H9 (cell line): ENCODE measurements around the gene OTUB2. TPM values are rescaled to one million over a fixed set of nuclear protein-coding genes. Genes with fewer than 3 reads are reported as not detected.

Source experiments
- DNase-seq: peaks from one replicate; pipeline ENCODE4 v3.0.0-alpha.2; 2017
- H2AFZ ChIP-seq: one replicate; pipeline ENCODE4 v1.6.1; 2013; ENCODE audit warnings: mild to moderate bottlenecking, low read length, control low read depth, moderate library complexity
- H2AK5ac ChIP-seq: 2 replicates; pipeline ENCODE4 v1.6.1; 2013; ENCODE audit warnings: low read length, control low read depth, mixed read lengths; ENCODE audit not compliant: insufficient read length
- H2BK120ac ChIP-seq: one replicate; pipeline ENCODE4 v1.6.1; 2013; ENCODE audit warnings: low read depth, mild to moderate bottlenecking, low read length, control low read depth, inconsistent platforms; ENCODE audit not compliant: poor library complexity, severe bottlenecking
- H2BK12ac ChIP-seq: 2 replicates; pipeline ENCODE4 v1.6.1; 2013; ENCODE audit warnings: low read length, control low read depth, mixed read lengths, low read depth; ENCODE audit not compliant: insufficient read length
- H2BK15ac ChIP-seq: 2 replicates; pipeline ENCODE4 v1.6.1; 2013; ENCODE audit warnings: low read depth, low read length, control low read depth
- H2BK20ac ChIP-seq: one replicate; pipeline ENCODE4 v1.6.1; 2013; ENCODE audit warnings: low read depth, mild to moderate bottlenecking, low read length, control low read depth, inconsistent platforms; ENCODE audit not compliant: poor library complexity, severe bottlenecking
- H2BK5ac ChIP-seq: 2 replicates; pipeline ENCODE4 v1.6.1; 2013; ENCODE audit warnings: low read length, control low read depth, mixed read lengths; ENCODE audit not compliant: insufficient read length
- H3K14ac ChIP-seq: 2 replicates; pipeline ENCODE4 v1.6.1; 2013; ENCODE audit warnings: low read length, control low read depth; ENCODE audit not compliant: insufficient read depth
- H3K18ac ChIP-seq: 2 replicates; pipeline ENCODE4 v1.6.1; 2013; ENCODE audit warnings: low read depth, mild to moderate bottlenecking, mixed read lengths, low read length, control low read depth; ENCODE audit not compliant: insufficient read length
- H3K23ac ChIP-seq: 2 replicates; pipeline ENCODE4 v1.6.1; 2013; ENCODE audit warnings: low read length, control low read depth, mixed read lengths, low read depth; ENCODE audit not compliant: insufficient read length
- H3K23me2 ChIP-seq: 2 replicates; pipeline ENCODE4 v1.6.1; 2013; ENCODE audit warnings: low read depth, mild to moderate bottlenecking, mixed read lengths, low read length, control low read depth; ENCODE audit not compliant: insufficient read length, poor library complexity, severe bottlenecking
- H3K27ac ChIP-seq: 2 replicates; pipeline ENCODE4 v1.5.1; 2013; ENCODE audit warnings: low read length, control low read depth, mixed read lengths, low read depth; ENCODE audit not compliant: insufficient read length
- H3K27me3 ChIP-seq: 2 replicates; pipeline ENCODE4 v1.6.1; 2013; ENCODE audit warnings: low read length, control low read depth, inconsistent platforms; ENCODE audit not compliant: insufficient read depth
- H3K4ac ChIP-seq: 2 replicates; pipeline ENCODE4 v1.6.1; 2013; ENCODE audit warnings: low read depth, mild to moderate bottlenecking, control low read depth, inconsistent platforms, low read length, moderate library complexity
- H3K4me1 ChIP-seq: 2 replicates; pipeline ENCODE4 v1.6.1; 2013; ENCODE audit warnings: low read length, control low read depth, inconsistent platforms; ENCODE audit not compliant: insufficient read depth
- H3K4me2 ChIP-seq: 2 replicates; pipeline ENCODE4 v1.6.1; 2013; ENCODE audit warnings: low read length, control low read depth, mixed read lengths; ENCODE audit not compliant: insufficient read length, insufficient read depth
- H3K56ac ChIP-seq: 2 replicates; pipeline ENCODE4 v1.6.1; 2013; ENCODE audit warnings: low read depth, mild to moderate bottlenecking, mixed read lengths, low read length, control low read depth; ENCODE audit not compliant: insufficient read length
- H3K79me1 ChIP-seq: 2 replicates; pipeline ENCODE4 v1.6.1; 2013; ENCODE audit warnings: low read depth, mild to moderate bottlenecking, moderate library complexity, low read length, control low read depth, inconsistent platforms; ENCODE audit not compliant: insufficient read depth, poor library complexity, severe bottlenecking
- H3K79me2 ChIP-seq: 2 replicates; pipeline ENCODE4 v1.6.1; 2013; ENCODE audit warnings: low read length, control low read depth, inconsistent platforms; ENCODE audit not compliant: insufficient read depth
- H3K9ac ChIP-seq: 2 replicates; pipeline ENCODE4 v1.6.1; 2013; ENCODE audit warnings: low read length, control low read depth, mixed read lengths; ENCODE audit not compliant: insufficient read length; ENCODE audit errors: extremely low read depth
- H3K9me3 ChIP-seq: one replicate; pipeline ENCODE4 v1.6.1; 2013; ENCODE audit warnings: low read depth, low read length, inconsistent platforms; ENCODE audit not compliant: control insufficient read depth
- H3T11ph ChIP-seq: one replicate; pipeline ENCODE4 v1.6.1; 2013; ENCODE audit warnings: mild to moderate bottlenecking, low read length, control low read depth, inconsistent platforms
- H4K20me1 ChIP-seq: one replicate; pipeline ENCODE4 v1.6.1; 2013; ENCODE audit not compliant: control insufficient read depth, insufficient read length, insufficient read depth
- H4K5ac ChIP-seq: 2 replicates; pipeline ENCODE4 v1.6.1; 2013; ENCODE audit warnings: low read depth, mild to moderate bottlenecking, mixed read lengths, low read length, control low read depth; ENCODE audit not compliant: insufficient read length
- H4K8ac ChIP-seq: replicated peaks from 2 replicates; pipeline ENCODE4 v1.6.1; 2013; ENCODE audit warnings: low read length, control low read depth, mixed read lengths, low read depth; ENCODE audit not compliant: insufficient read length
- H4K91ac ChIP-seq: 2 replicates; pipeline ENCODE4 v1.6.1; 2013; ENCODE audit warnings: low read depth, mild to moderate bottlenecking, moderate library complexity, mixed read lengths, low read length, control low read depth; ENCODE audit not compliant: insufficient read length
- H3K27ac Mint-ChIP-seq, 3 experiments: 2 replicates in 2 of 3; 3 replicates in 1 of 3; pipeline ENCODE4 v1.8.0; 2020 to 2021; ENCODE audit warnings: mixed read lengths in 3 of 3, mild to moderate bottlenecking in 1 of 3, moderate library complexity in 1 of 3
- H3K27me3 Mint-ChIP-seq: 2 replicates; pipeline ENCODE4 v1.8.0; 2021; ENCODE audit warnings: low read depth, mild to moderate bottlenecking, moderate library complexity, mixed read lengths
- H3K36me3 Mint-ChIP-seq, 3 experiments: 2 replicates in 2 of 3; 3 replicates in 1 of 3; pipeline ENCODE4 v1.8.0; 2020 to 2021; ENCODE audit warnings: low read depth in 3 of 3, mixed read lengths in 3 of 3; ENCODE audit not compliant: insufficient read depth in 1 of 3
- H3K4me1 Mint-ChIP-seq, 2 experiments: 2 replicates each; pipeline ENCODE4 v1.8.0; 2020; ENCODE audit warnings: mixed read lengths in 2 of 2
- H3K4me3 Mint-ChIP-seq, 2 experiments: 2 replicates in 1 of 2; 3 replicates in 1 of 2; pipeline ENCODE4 v1.8.0; 2020 to 2021; ENCODE audit warnings: mild to moderate bottlenecking in 2 of 2, mixed read lengths in 2 of 2, moderate library complexity in 1 of 2
- H3K9me3 Mint-ChIP-seq, 2 experiments: 2 replicates in 1 of 2; 3 replicates in 1 of 2; pipeline ENCODE4 v1.8.0; 2020; ENCODE audit warnings: mild to moderate bottlenecking in 2 of 2, mixed read lengths in 2 of 2, moderate library complexity in 1 of 2
- WGBS: extraction: QIAGEN DNeasy Blood & Tissue Kit; methylation state at CpG from one replicate; pipeline ENCODE4 v1.1.7; 2013; ENCODE audit warnings: missing lambda C conversion rate, low lambda C conversion rate, mixed read lengths; ENCODE audit not compliant: insufficient read length; ENCODE audit errors: extremely low coverage; 5-methylcytosine and 5-hydroxymethylcytosine counted together
- total RNA-seq: library from RNA; stranded (reverse); gene quantifications from 2 replicates; pipeline ENCODE4 v1.2.1, GENCODE V29; 2021
- TF ChIP-seq, protein P1 (sequence below): fragments of 200-600 bp; sonication (generic); conservative IDR thresholded peaks from 3 replicates; pipeline ENCODE4 v1.8.0; 2021; ENCODE audit warnings: antibody characterized with exemption, mild to moderate bottlenecking

Gene OTUB2
- total RNA-seq, 1 experiment from 2014 or later, result 3.6 TPM

- H3K4ac ChIP-seq, result no peak overlapping the region
- H3T11ph ChIP-seq, result no peak overlapping the region
- no peak overlapping the region for H3K4me3 Mint-ChIP-seq
- H2AFZ ChIP-seq, result no peak overlapping the region
- H3K4me1 Mint-ChIP-seq, result peaks cover 21 to 46% of the 10 kb centered on the region in 2 experiments
- H3K36me3 Mint-ChIP-seq, result no peaks in the 10 kb centered on the region
- no peaks in the 10 kb centered on the region for H3K9me3 ChIP-seq
- H3K18ac ChIP-seq, result no peak overlapping the region
- H4K91ac ChIP-seq, result no peak overlapping the region
- H3K27ac ChIP-seq, result no peak overlapping the region
- H3K27me3 Mint-ChIP-seq, result peaks cover 12% of the 10 kb centered on the region
- no peaks in the 10 kb centered on the region for H3K23me2 ChIP-seq
- H3K9ac ChIP-seq, result no peak overlapping the region
- DNase-seq, result no peak
- no peak overlapping the region for H4K5ac ChIP-seq
- no peak overlapping the region for H2BK120ac ChIP-seq
- H2BK15ac ChIP-seq, result no peak overlapping the region
- no peak overlapping the region for H2BK12ac ChIP-seq
- H2AK5ac ChIP-seq, result no peak overlapping the region
- H4K8ac ChIP-seq, result no peak overlapping the region
- TF ChIP-seq, protein P1, sequence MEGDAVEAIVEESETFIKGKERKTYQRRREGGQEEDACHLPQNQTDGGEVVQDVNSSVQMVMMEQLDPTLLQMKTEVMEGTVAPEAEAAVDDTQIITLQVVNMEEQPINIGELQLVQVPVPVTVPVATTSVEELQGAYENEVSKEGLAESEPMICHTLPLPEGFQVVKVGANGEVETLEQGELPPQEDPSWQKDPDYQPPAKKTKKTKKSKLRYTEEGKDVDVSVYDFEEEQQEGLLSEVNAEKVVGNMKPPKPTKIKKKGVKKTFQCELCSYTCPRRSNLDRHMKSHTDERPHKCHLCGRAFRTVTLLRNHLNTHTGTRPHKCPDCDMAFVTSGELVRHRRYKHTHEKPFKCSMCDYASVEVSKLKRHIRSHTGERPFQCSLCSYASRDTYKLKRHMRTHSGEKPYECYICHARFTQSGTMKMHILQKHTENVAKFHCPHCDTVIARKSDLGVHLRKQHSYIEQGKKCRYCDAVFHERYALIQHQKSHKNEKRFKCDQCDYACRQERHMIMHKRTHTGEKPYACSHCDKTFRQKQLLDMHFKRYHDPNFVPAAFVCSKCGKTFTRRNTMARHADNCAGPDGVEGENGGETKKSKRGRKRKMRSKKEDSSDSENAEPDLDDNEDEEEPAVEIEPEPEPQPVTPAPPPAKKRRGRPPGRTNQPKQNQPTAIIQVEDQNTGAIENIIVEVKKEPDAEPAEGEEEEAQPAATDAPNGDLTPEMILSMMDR, result no peak
- no peak overlapping the region for H3K56ac ChIP-seq
- H2BK5ac ChIP-seq, result no peak overlapping the region
- no peaks in the 10 kb centered on the region; a peak in 1 of 5 replicates for H3K9me3 Mint-ChIP-seq
- no peak overlapping the region for H2BK20ac ChIP-seq
- H3K79me2 ChIP-seq, result no peaks in the 10 kb centered on the region
- H4K20me1 ChIP-seq, result no peaks in the 10 kb centered on the region
- no peak overlapping the region for H3K14ac ChIP-seq
- no CpG with 5 or more reads among the region's 4 CpGs for WGBS
- no peak overlapping the region for H3K4me2 ChIP-seq
- no peak overlapping the region for H3K23ac ChIP-seq
- no peaks in the 10 kb centered on the region for H3K79me1 ChIP-seq
- H3K4me1 ChIP-seq, result no peaks in the 10 kb centered on the region; the same call in 1 of the 2 replicates
- no peaks in the 10 kb centered on the region for H3K27me3 ChIP-seq
- no peak overlapping the region for H3K27ac Mint-ChIP-seq
Observed at GRCh38 chr14:94020267-94020666, 5.9 kb upstream of the OTUB2 start.
